Measurements from ENCODE around the gene POLR3A.

The POLR3A gene

DNA sequence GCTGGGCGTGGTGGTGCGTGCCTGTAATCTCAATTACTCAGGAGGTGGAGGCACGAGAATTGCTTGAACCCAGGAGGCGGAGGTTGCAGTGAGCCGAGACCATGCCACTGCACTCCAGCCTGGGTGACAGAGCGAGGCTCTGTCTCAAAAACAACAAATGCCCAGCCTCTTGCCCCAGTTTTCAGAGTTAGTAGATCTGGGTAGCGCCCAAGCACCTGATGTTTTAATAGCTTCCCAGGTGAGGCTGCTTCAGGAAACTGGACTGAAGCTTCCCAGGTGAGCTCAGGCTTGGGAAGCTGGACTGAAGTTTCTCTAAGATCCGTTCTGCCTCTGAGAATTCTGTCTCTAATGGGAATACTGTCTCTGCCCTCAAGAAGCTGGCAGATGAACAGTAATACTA lies 16.5 kb upstream of the POLR3A start:
- no peak for DNase-seq

DNA sequence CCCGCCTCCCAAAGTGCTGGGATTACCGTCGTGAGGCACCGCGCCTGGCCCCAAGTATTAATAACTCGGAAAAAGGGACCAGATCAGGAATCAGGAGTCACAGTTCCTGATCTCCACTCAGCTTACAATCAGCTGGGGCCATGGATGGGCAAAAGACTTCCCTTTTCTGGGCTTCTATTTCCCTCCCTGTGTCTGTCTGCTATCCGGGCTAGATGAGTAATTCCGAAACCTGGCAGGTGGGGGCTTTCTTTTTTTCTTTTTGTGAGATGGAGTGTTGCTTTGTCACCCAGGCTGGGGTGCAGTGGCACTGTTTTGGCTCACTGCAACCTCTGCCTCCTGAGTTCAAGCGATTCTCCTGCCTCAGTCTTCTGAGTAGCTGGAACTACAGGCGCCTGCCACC lies 15.9 kb upstream of the POLR3A start:
- DNase-seq, result no peak

DNA sequence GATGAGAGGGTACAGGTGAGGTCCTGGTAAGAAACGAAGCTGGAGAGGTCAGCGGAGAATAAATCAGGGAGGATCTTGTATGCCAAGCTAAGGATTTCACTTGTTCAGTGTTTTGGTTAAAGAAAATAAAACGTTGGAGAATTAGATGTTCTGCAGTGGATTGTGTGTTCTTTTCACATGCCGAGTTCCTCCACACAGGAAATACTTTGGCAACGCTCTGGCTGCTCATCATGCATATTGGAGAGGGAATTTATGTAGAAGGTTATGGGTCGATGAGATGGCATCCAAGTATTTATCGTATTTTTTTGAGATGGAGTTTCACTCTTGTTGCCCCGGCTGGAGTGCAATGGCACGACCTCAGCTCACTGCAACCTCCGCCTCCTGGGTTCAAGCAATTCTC lies 15.4 kb upstream of the POLR3A start:
- DNase-seq, result no peak

DNA sequence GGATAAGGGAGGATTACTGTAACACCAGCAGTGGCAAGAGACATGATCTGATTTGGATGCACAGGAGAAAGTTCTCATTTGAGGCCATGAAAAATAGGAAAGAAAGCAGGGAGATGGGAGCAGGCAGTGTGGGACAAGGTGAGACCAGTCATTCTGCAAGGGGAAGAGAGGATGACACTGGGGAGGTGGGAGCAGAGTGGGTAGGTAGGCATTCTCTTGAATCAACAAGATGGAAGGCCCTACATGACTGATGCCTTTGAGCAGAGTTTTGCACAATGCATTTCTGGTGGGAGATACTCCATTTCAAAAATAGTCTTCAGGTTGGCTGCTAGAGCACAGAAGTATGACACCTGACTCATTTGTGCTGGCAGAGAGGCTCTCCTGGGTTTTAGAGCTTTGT lies 14.9 kb upstream of the POLR3A start:
- DNase-seq, result no peak

DNA sequence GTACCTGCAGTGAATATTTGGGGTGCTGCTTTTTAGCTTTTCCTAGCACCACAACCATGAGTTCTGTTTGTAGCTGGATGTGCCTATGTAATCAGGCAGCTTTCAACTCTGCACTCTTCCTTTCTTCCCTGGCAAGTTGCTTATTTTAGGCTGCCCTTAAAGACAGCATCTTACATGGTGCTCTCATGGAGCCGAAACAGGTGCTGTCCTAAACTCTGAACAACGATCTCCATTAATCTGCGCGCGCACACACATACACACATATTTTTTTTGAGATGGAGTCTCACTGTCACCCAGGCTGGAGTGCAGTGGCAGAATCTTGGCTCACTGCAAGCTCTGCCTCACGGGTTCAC lies 13.4 kb upstream of the POLR3A start:
- DNase-seq, result no peak

DNA sequence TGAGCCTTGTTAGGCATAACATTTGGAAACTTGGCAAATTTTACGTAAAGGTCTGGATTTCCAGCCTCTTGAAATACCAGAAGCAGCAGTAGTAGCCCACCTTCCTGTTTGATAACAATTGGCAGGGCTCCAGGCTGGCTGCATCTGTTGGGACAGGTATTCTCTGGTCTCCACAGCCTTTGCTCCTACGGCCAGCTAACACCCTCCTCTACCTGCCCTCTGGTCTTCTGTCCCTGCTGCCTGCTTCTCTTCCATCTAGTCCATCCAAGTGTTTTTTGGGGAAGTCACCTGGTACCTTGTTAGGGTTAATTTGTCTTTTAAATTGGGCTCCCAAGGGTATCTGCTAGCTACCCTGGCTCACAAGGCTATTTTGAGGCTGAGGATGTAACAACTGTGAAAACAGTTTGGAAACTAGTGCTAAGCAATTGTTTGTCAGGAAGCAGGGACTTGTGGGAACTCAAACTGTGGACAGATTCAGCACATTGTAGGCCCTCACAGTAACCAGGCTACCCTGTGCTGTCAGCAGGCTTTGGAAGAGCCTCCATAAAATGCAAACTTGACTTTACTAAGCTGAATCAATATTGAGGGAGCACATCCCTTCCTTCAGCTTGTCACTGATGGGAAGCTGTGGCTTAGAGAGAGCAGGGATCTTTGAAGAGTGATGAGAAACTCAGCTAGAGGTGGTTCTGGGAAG lies 12.9 kb upstream of the POLR3A start:
- DNase-seq, result no peak

DNA sequence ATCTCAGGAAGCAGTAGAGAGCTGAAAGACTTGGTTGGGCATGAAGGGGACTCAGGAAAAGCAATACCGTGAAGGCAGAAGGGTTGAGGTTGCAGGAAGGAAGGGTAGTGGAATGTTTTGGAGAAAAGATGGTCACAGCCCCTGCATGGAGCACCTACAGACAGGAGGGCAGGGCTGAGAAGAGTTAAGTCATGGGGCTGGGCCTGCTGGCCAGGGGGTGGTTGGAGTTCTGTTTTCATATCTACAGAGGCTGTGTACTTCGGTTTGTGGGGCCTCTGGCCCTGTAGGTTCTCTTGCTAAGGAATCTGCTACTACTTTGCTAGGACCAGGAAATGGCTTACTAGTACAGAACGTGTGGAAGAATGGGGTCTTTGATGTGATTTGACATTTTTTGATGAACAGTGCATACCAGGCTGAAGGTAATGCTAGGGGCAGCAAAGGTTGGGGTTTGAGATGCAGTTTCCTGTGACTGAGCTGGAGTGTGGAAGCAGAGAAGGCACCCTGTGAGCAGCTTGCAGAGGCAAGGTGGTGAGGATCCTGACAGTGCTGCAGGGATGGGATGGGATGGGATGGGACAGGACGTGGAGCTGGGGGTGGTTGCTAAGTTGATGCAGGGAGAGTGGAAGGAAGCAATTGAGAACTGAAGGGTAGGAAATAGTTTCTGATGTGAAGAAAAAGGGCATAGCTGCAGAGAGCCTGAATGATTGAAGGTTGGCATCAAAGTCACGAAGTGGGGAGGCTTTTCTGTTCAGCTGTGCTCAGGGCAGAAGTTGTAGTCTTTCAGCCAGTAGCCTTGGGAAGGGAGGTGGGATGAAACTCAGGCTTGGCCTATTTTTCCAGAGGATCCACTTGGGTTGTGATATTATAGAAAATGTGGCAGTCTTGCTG lies 12.1 kb upstream of the POLR3A start:
- no peak for DNase-seq

DNA sequence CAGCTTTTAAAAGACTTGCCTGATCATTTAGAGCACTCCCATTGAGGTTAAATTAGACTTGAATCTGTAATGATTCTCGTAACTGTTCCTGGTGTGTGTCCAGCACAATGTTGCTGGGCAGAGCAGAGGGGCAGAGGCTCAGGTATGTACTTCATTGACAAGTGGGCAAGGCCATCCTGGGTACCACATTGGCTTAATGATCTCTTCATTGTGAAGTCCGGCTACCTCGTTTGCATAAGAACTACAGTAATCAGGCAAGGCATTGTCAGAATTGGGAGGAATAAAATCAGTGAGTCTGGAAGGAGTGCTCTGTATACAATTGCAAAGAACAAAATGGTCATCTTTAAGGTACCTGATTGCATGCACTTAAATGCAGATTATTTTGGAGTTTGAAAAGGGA lies 10.4 kb upstream of the POLR3A start:
- DNase-seq, result no peak

DNA sequence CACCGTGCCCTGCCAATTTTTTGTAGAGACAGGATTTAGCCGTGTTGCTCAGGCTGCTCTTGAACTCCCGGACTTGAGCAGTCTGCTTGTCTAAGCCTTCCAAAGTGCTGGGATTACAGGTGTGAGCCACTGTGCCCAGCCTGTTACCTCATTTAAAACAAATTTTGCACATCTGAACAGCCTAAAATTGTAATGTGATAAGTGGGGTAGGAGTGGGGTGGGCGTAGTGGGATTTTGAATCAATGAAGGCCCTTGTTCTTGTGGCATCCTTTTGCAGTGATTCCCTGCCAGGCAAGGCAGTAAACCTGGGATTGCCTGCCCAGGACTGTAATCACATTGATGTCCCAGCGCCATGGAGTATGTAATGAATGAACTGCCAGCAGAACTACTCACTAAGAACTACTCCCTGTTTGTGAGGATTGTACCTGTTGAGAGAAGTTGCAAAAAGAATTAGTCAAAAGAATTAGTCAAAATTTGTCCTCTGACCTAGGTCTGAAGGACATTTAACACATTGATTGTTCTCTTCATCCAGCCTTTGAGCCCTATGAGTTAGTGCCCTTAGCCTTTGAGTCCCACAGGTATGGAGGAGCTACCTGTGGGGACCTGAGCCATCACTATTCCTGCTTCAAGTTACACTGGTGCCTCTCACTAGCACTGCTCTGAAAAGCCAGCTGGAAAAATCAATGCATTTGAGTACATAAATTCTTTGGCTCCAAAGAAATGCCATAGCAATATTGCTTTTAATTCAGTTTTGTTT lies 9.7 kb upstream of the POLR3A start:
- DNase-seq, result no peak

DNA sequence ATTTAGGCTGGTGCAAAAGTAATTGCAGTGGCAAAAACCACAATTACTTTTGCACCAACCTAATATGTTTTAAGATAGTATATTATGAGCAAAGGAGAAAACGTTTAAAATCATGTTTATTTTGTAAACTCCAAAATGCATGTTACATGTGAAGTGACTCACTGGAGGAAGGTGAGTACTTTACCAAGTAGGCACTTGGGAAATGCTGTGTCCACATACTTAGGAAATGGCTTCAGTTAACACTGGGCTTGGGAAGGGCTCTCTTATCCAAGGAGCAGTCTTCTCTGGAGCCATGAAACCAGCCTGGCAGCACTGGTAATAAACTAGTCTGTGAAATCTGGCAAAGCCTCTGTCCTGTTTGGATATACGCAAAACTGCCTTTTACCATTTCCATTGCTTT lies 8.8 kb upstream of the POLR3A start:
- DNase-seq, result no peak

DNA sequence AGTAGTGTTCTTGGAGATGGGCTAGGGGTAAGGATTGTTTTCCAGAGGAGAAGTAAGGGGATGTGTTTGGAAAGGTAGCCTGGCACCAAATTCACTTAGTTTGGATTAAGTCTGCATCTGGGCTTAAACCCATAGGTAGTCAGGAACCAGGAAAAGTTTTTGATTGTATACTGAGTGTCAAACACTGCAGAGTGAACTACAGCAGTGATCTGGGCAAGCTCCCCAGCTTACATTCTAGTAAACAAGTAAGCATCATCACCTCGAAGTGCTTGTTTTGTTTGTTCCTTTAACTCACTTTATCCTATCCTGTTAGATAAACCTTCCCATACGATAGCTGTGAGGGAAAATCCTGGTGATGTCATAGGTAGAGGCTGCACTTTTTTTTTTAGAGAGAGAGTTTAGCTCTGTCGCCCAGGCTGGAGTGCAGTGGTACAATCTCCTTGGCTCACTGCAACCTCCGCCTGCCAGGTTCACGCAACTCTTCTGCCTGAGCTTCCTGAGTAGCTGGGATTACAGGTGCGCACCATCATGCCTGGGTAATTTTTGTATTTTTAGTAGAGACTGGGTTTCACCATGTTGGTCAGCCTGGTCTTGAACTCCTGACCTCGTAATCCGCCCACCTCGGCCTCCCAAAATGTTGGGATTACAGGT lies 6.7 kb upstream of the POLR3A start:
- no peak for DNase-seq

DNA sequence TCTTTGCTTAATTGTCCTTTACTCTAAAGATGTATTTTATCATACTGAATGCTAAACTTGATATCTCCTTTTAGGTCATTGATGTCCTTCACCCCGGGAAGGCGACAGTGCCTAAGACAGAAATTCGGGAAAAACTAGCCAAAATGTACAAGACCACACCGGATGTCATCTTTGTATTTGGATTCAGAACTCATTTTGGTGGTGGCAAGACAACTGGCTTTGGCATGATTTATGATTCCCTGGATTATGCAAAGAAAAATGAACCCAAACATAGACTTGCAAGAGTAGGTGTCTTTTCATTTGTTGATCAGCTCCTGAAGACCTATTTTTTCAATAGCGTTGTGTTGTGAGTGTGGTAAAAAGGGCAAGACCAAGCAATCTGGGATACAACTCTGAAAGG lies 6.1 kb upstream of the POLR3A start:
- DNase-seq, result no peak

DNA sequence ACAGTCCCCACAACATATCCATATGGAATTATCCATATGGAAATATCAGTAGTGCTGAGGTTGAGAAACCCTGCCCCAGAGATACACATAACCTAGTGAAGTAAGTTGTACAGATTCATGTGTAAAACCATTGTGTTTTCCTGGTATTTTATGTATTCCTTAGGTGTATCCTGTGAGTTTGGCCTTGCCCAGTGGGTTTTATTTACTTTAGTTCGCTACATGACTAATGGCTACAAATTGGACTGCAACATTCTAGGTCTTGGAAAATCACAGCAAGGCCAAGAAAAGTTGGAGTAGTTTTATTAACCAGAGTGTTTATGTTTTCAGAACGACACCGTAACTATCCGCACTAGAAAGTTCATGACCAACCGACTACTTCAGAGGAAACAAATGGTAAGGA lies 5.7 kb upstream of the POLR3A start:
- DNase-seq, result no peak

DNA sequence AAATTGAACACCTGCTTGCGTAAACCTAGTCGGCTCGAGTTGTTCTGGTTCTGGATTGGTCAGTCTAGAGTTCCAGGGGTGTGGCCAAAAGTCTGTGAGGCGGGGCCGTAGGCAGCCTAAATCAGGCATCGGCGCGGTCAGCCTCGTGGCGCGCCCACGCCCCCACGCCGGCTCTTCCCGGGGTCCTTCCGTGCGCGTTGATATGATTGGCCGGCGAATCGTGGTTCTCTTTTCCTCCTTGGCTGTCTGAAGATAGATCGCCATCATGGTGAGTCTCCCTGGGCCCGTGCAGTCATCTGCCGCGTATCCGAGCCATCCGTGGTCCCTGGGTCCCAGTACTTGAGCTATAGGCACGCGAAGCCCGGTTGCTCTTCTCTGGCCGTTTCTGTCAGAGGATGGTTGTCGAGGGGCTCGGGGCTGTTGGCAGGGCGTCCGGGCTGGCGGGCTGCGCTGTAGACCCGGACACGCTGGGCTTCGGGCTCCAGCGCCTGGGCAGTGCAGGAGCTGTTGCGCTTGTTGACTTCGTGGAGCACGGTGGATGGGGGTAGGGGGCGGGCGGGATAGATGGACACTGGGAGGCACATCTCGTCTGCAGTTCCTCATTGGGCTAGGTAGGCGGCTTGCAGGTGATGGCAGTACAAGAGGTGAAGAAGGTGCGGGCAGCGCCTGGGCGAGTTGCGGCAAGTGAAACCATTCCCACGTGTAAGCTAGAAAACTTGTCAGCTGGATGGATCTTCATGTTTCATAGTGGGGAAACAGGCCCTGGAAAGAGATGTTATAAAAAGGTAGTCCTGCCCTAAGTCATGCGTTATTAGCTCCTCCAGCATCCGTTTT lies 4.5 kb upstream of the POLR3A start, which contains the start of gene RPS24:
Gene RPS24, plus strand, starts transcription at position 227 of the 834 bp plus-strand sequence. Its CDS starts 39 bp downstream, at position 266.
- peak; percentile 83 to 94 for DNase-seq

DNA sequence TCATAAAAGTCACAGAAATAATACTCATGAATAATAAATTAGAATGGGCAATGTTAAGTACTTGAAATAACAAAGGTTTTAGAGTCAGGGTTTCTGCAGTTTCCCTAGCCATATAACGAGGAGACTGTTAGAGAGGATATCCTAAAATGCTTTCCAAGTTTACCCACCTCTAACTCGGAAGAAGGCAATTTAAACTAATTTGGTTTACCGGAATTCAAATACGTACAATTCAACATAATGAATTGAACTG lies 4.0 kb upstream of the POLR3A start:
- no peak for DNase-seq

DNA sequence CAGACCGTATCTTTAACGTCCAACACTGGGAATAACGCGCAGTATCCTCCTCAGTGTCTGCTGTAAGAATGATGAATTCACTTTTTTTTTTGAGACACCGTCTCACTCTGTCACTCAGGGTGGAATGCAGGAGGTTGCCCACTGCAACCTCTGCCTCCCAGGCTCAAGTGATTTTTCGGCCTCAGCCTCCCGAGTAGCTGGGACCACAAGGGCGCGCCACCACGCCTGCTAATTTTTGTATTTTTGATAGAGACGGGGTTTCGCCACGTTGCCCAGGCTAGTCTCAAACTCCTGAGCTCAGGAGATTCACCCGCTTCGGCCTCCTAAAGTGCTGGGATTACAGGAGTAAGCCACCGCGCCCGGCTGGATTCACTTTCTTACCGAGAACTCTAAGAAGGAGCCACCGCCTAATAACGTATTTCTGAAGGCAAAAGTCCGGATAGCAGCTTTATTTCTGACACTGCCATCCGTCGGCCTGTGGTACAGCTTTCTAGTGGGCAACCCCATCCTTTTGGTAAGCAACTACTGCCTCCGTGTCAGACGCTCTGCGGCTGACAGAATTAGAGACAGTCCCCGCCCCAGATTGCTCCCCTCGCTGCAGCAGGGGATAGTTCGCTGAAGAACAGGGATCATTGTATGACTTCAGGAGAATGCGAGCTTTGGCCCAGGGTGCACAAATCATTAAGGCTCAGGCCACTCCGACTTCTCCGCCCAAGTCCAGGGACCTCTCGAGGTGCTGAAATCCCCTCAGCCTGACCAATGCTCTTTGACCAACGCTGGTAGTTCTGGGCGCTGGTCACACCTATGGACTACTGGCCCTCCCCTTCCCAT lies 662 bp downstream of the POLR3A start:
- peak in 1 of 2 donors; percentile 19 for DNase-seq

DNA sequence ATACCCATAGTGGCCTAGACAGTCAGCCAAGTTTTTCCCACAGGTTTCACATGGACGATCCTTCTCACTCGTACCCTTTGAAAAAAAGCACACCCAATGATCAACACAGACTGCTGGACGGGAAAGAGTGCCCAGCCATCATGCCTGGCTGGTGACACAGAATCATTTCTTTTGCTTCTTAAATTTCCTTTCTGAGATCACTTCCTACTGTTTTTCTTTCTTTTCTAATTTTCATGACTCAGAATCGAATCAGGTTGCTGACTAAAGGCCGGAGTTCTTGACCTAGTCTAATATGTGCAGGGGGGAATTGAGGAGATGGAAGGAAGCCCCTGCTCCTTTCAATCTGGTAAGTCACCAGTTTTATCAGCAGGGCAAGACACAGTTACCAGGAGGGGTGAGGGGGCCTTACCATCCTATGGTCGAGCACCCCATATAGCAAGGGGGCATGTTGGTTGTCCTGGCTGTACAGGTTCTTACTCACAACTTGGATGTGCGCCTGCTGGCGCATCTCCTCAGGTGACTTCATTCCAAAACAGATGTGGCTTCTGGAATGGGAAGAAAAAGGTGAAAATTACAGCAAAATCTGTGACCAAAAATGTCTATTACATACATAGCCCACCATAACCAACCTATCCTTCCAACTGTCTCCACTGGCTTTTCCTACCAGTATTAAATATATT lies 3.5 kb downstream of the POLR3A start:
- no peak for DNase-seq

DNA sequence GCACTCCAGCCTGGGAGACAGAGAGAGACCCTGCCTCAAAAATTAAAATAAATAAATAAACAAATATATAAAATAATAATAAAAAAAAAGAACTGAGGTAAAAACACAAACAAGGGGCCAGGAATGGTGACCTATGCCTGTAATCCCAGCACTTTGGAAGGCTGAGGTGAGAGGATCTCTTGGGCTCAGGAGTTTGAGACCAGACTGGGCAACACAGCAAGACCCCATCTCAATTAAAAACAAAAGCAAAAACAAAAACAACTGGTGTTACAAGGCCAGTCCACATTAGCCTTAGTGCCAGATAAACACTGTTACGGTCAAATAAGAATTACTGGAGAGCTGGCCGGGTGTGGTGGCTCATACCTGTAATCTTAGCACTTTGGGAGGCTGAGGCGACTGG lies 5.6 kb downstream of the POLR3A start:
- DNase-seq, result no peak

DNA sequence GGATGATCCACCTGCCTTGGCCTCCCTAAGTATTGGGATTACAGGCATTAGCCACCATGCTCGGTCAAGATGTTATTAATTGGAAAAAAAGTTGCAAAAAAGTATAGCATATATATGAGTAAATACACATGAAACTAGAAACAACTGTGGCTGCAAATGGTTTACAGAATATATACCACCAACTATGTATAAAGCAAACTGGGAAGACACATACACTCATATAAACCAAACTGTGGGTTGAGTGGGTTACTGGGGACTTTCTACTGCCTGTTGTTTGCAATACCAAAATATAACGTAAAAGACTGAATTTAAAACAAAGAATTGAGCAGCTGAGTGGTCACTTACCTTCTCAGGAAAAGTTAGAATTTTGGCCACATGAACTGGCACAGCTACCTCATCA lies 8.1 kb downstream of the POLR3A start:
- no peak for DNase-seq

DNA sequence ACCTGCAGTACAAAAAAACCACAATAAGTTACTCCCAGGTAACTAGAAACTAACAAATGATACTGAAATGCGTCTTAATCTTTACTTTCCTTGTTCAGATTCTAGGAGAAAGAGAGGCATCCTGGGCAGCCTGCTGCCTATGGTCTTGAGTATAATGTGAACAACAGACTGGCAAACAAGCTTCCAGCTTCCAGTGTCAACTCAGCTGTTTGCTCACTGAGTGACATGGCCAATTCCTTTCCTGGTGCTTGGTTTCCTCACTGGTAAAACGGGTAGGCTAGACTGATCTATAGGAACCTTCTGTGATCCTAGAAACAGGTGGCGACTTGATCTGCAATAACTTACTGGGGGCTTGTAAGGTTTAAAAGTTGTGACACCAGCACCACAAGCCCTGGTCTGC lies 10.1 kb downstream of the POLR3A start:
- no peak for DNase-seq

DNA sequence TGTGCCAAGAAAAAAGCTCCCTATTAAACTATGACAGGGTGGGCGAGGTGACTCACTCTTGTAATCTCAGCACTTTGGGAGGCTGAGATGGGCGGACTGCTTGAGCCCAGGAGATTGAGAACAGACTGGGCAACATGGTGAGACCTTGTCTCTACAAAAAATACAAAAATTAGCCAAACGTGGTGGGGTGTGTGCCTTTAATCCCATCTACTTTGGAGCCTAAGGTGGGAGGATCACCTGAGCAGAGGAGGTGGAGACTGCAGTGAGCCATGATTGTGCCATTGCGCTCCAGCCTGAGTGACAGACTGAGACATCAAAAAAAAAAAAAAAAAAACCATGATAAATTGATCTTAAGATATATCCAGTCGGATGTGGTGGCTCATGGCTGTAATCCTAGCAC lies 11.5 kb downstream of the POLR3A start:
- DNase-seq, result no peak

Data from bone marrow (tissue), 2 donors.